GM23338 (cell line): Measurements from ENCODE around the gene RNF130. TPM values are rescaled to one million over a fixed set of nuclear protein-coding genes. Genes with fewer than 3 reads are reported as not detected.

Experiments used
- ATAC-seq: fragments of 200-7000 bp; cut with Tn5 transposase; 3 replicates; pipeline ENCODE4 v1.9.1; 2020
- DNase-seq: peaks from one replicate; pipeline ENCODE4 v3.0.0-alpha.2; 2015; ENCODE audit warnings: low spot score
- H2AFZ ChIP-seq: fragments of 200-600 bp; sonication (generic); 2 replicates; pipeline ENCODE4 v1.8.0; 2016; ENCODE audit warnings: antibody characterized with exemption, mild to moderate bottlenecking, moderate library complexity
- H3F3A ChIP-seq: fragments of 200-600 bp; sonication (generic); replicated peaks from 2 replicates; pipeline ENCODE4 v1.8.0; 2017; ENCODE audit warnings: antibody characterized with exemption, mixed run types, low read depth
- H3K27ac ChIP-seq: fragments of 200-600 bp; sonication (generic); 2 replicates; pipeline ENCODE4 v1.6.1; 2016; ENCODE audit warnings: low read depth
- H3K27me3 ChIP-seq: fragments of 200-600 bp; sonication (generic); 2 replicates; pipeline ENCODE4 v1.8.0; 2016; ENCODE audit warnings: mild to moderate bottlenecking, mixed run types, moderate library complexity; ENCODE audit not compliant: insufficient read depth
- H3K36me3 ChIP-seq: fragments of 200-600 bp; sonication (generic); 2 replicates; pipeline ENCODE4 v1.8.0; 2016; ENCODE audit warnings: mild to moderate bottlenecking; ENCODE audit not compliant: insufficient read depth
- H3K4me1 ChIP-seq: fragments of 200-600 bp; sonication (generic); 2 replicates; pipeline ENCODE4 v1.8.0; 2016; ENCODE audit warnings: mild to moderate bottlenecking, moderate library complexity; ENCODE audit not compliant: insufficient read depth
- H3K4me2 ChIP-seq: fragments of 200-600 bp; sonication (generic); 2 replicates; pipeline ENCODE4 v1.7.1; 2017; ENCODE audit warnings: mixed run types
- H3K4me3 ChIP-seq: fragments of 200-600 bp; sonication (generic); 2 replicates; pipeline ENCODE4 v1.6.1; 2016; ENCODE audit warnings: mixed run types
- H3K79me2 ChIP-seq: fragments of 200-600 bp; sonication (generic); replicated peaks from 2 replicates; pipeline ENCODE4 v1.8.0; 2017; ENCODE audit warnings: mild to moderate bottlenecking; ENCODE audit not compliant: insufficient read depth
- H3K9me2 ChIP-seq: fragments of 200-600 bp; sonication (generic); 2 replicates; pipeline ENCODE4 v1.8.0; 2017; ENCODE audit not compliant: insufficient read depth
- H4K20me1 ChIP-seq: fragments of 200-600 bp; sonication (generic); replicated peaks from 2 replicates; pipeline ENCODE4 v1.8.0; 2017; ENCODE audit warnings: mild to moderate bottlenecking; ENCODE audit not compliant: insufficient read depth
- H3K27ac Mint-ChIP-seq: 2 replicates; pipeline ENCODE4 v1.8.0; 2020; ENCODE audit warnings: inconsistent platforms, mild to moderate bottlenecking, moderate library complexity, mixed read lengths
- H3K27me3 Mint-ChIP-seq: 3 replicates; pipeline ENCODE4 v1.8.0; 2022; ENCODE audit warnings: low read depth, mild to moderate bottlenecking, moderate library complexity, mixed read lengths, inconsistent platforms; ENCODE audit not compliant: insufficient read depth, poor library complexity
- H3K36me3 Mint-ChIP-seq: 3 replicates; pipeline ENCODE4 v1.8.0; 2021; ENCODE audit warnings: low read depth, mild to moderate bottlenecking, inconsistent platforms, moderate library complexity, mixed read lengths
- H3K4me1 Mint-ChIP-seq: 3 replicates; pipeline ENCODE4 v1.8.0; 2020; ENCODE audit warnings: mild to moderate bottlenecking, inconsistent platforms, mixed read lengths
- H3K4me3 Mint-ChIP-seq: 3 replicates; pipeline ENCODE4 v1.8.0; 2021; ENCODE audit warnings: moderate library complexity, mild to moderate bottlenecking, inconsistent platforms, mixed read lengths
- H3K9me3 Mint-ChIP-seq: 3 replicates; pipeline ENCODE4 v1.8.0; 2020; ENCODE audit warnings: moderate library complexity, mild to moderate bottlenecking, inconsistent platforms, mixed read lengths
- CREB1 ChIP-seq: fragments of 250-450 bp; sonication (Bioruptor Pico); IDR thresholded peaks from 2 replicates; pipeline ENCODE4 v1.5.0; 2020; ENCODE audit warnings: low read depth, mild to moderate bottlenecking, moderate library complexity
- CTCF ChIP-seq, 2 experiments: fragments of 200-600 bp in 1 of 2; sonication (generic) in 1 of 2; conservative IDR thresholded peaks; 2 replicates each; pipeline versions ENCODE4 v1.5.1 to v1.6.1; 2016 to 2017; ENCODE audit warnings: antibody characterized with exemption in 2 of 2, low read depth in 2 of 2, mild to moderate bottlenecking in 2 of 2, moderate library complexity in 1 of 2
- ETS1 ChIP-seq: IDR thresholded peaks from 2 replicates; pipeline ENCODE4 v1.6.1; 2016; ENCODE audit warnings: antibody characterized with exemption
- EZH2 ChIP-seq: fragments of 200-600 bp; sonication (generic); IDR thresholded peaks from one replicate; pipeline ENCODE4 v1.8.0; 2017; ENCODE audit warnings: antibody characterized with exemption, mild to moderate bottlenecking, low read depth; ENCODE audit not compliant: unreplicated experiment
- EZH2phosphoT487 ChIP-seq: fragments of 200-600 bp; sonication (generic); IDR thresholded peaks from one replicate; pipeline ENCODE4 v1.8.1; 2018; ENCODE audit warnings: antibody characterized with exemption; ENCODE audit not compliant: unreplicated experiment
- JUNB ChIP-seq: IDR thresholded peaks from one replicate; pipeline ENCODE4 v1.6.1; 2016; ENCODE audit warnings: antibody characterized with exemption; ENCODE audit not compliant: unreplicated experiment
- NANOG ChIP-seq: IDR thresholded peaks from 2 replicates; pipeline ENCODE4 v1.6.1; 2016; ENCODE audit warnings: antibody characterized with exemption, borderline replicate concordance
- POLR2AphosphoS5 ChIP-seq: IDR thresholded peaks from 2 replicates; pipeline ENCODE4 v1.6.1; 2016; ENCODE audit warnings: antibody characterized with exemption, low read depth
- REST ChIP-seq: IDR thresholded peaks from one replicate; pipeline ENCODE4 v1.6.1; 2018; ENCODE audit warnings: antibody characterized with exemption; ENCODE audit not compliant: unreplicated experiment
- STAT1 ChIP-seq: IDR thresholded peaks from one replicate; pipeline ENCODE4 v1.6.1; 2016; ENCODE audit warnings: antibody characterized with exemption; ENCODE audit not compliant: unreplicated experiment
- ZNF114 ChIP-seq: fragments of 250-450 bp; sonication (Bioruptor Pico); IDR thresholded peaks from 2 replicates; pipeline ENCODE4 v1.5.0; 2020; ENCODE audit warnings: mild to moderate bottlenecking, moderate library complexity
- ZNF331 ChIP-seq: fragments of 250-450 bp; sonication (Bioruptor Pico); IDR thresholded peaks from 2 replicates; pipeline ENCODE4 v1.5.0; 2020; ENCODE audit warnings: low read depth, mild to moderate bottlenecking, moderate library complexity
- ZNF462 ChIP-seq: fragments of 250-450 bp; sonication (Bioruptor Pico); IDR thresholded peaks from 2 replicates; pipeline ENCODE4 v1.5.0; 2020; ENCODE audit warnings: mild to moderate bottlenecking, moderate library complexity
- polyA plus RNA-seq: library from polyadenylated mRNA; unstranded; fragments of >200 nt; fragmentation: Nextera tagmentation; extraction: Ambion mirVana; gene quantifications from 2 replicates; pipeline ENCODE4 v1.2.1, GENCODE V29; 2016
- total RNA-seq: library from RNA; depleted of rRNA; stranded (reverse); fragments of >200 nt; shearing (Covaris generic); gene quantifications from 2 replicates; pipeline ENCODE4 v1.2.3, GENCODE V29; 2014

RNF130 gene
- total and polyA plus RNA-seq, 2 experiments from 2014 or later: 60.1 to 97.3 TPM

- Mint-ChIP-seq H3K27me3 (peaks cover 5% of the 10 kb centered on the region), H3K9me3 (no peaks in the 10 kb centered on the region), H3K4me1 (peaks cover 7% of the 10 kb centered on the region; the same call in 2 of the 3 replicates), H3K36me3 (no peaks in the 10 kb centered on the region), H3K4me3 (no peak overlapping the region), H3K27ac (no peak overlapping the region)
- Histone ChIP-seq H3K79me2 (no peaks in the 10 kb centered on the region), H3K4me2 (no peak overlapping the region), H3F3A (no peaks in the 10 kb centered on the region), H3K27ac (no peak overlapping the region), H3K36me3 (no peaks in the 10 kb centered on the region), H2AFZ (no peak overlapping the region), H3K27me3 (no peaks in the 10 kb centered on the region), H3K4me1 (no peaks in the 10 kb centered on the region), H3K9me2 (no peaks in the 10 kb centered on the region), H3K4me3 (no peak overlapping the region), H4K20me1 (no peaks in the 10 kb centered on the region)
- TF ChIP-seq CTCF (conservative IDR thresholded peaks at IDR 0.05; ENCODE audit: low read depth in 2 of 2): no peak
- TF ChIP-seq POLR2AphosphoS5: no peak
- TF ChIP-seq ZNF114: no peak
- TF ChIP-seq EZH2: no peak
- TF ChIP-seq ETS1: no peak
- no peak for TF ChIP-seq REST
- TF ChIP-seq NANOG: no peak
- no peak for TF ChIP-seq ZNF331 (CRISPR knock-in tag)
- TF ChIP-seq EZH2phosphoT487: no peak
- no peak for TF ChIP-seq JUNB
- no peak for TF ChIP-seq ZNF462
- no peak for TF ChIP-seq STAT1
- no peak for TF ChIP-seq CREB1 (CRISPR knock-in tag)
- DNase-seq: no peak
- no peak for ATAC-seq
Observed at GRCh38 chr5:180120237-180121101, 48.9 kb upstream of the RNF130 start.
